Astrocyte of the cerebellum (primary cell): Measurements from ENCODE around the gene BACE2.

Experiments used
- DNase-seq: peaks from one replicate; pipeline ENCODE4 v3.0.0-alpha.2; 2011; ENCODE audit warnings: low read depth
- H3K4me3 ChIP-seq: 2 replicates; pipeline ENCODE4 v1.5.1; 2011; ENCODE audit warnings: mild to moderate bottlenecking, low read depth, low read length, moderate library complexity
- CTCF ChIP-seq: IDR thresholded peaks from 2 replicates; pipeline ENCODE4 v1.5.1; 2012; ENCODE audit warnings: low read length, low read depth, moderate library complexity, mild to moderate bottlenecking; ENCODE audit errors: missing control alignments
- in situ Hi-C: cut with HindIII; loops from 2 replicates; pipeline ENCODE4 v1.10.0; 2017; ENCODE audit warnings: low sequenced_read_pairs

The BACE2 gene

DNA sequence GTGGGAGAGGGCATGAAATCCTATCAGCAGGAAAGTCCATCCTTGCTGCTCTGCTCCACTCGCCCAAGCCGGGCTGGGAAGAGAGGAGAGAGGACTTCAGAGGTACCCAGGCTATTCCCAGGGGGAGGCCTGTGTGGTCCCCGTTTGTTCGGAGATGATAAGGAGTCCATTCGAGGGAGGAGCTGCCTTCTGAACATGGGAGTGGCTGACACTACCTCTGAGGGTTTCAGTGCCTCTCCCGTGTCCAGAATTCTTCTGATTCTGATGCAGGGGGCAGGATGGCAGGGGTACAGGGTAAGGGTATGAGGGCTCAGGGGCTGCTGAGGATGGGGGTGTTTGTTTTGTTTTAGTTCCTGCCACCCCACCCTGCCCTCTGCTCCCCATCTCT, 40.4 kb downstream of the BACE2 start:
- no peak for TF ChIP-seq CTCF
- H3K4me3 ChIP-seq = no peak overlapping the region
- in situ Hi-C loops = no loop called here
- no peak for DNase-seq

GRCh38 chr21:41209016-41209619, 41.2 kb downstream of the BACE2 start:
- TF ChIP-seq CTCF = no peak
- no peak overlapping the region for H3K4me3 ChIP-seq
- no peak for DNase-seq
- in situ Hi-C loops = no loop called here

DNA sequence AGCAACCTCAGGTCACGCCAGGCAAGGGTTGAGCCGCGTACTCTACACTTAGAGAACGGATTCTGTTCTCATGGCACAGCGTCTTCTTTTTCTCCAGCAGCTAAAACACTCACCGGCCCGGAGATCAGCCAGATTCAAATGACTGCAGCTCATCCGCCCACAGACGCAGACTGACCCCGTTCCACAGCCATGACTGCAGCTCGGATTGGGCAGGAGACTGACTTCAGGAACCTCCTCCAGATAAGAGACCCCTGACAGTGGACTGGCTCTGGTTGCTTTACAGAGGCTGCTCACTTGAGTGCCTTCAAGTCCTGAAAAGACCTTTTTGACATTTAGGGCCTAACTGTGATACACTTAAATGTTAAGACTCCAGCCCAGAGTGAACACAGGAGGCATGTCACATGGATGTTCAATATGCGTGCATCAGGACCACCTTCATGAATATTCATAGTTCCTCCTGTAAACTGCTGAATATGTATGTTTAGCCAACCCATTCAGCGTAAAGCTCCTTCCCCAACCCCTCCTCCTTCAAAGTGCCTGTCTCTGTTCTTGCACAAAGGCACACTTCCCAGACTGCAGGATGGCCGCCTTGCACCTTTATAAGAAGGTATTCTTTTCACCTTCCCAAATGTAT, 42.6 kb downstream of the BACE2 start:
- in situ Hi-C loops = no loop called here
- no peak for TF ChIP-seq CTCF
- H3K4me3 ChIP-seq = no peak overlapping the region
- no peak for DNase-seq

- H3K4me3 ChIP-seq = no peak overlapping the region
- no peak for TF ChIP-seq CTCF
- in situ Hi-C loops = no loop called here
- DNase-seq = no peak
Measured at GRCh38 chr21:41211060-41211805, 43.3 kb downstream of the BACE2 start.

GRCh38 chr21:41213021-41213420, 45.1 kb downstream of the BACE2 start:
- DNase-seq = no peak
- no peak for TF ChIP-seq CTCF
- H3K4me3 ChIP-seq = no peak overlapping the region
- in situ Hi-C loops = no loop called here

DNA sequence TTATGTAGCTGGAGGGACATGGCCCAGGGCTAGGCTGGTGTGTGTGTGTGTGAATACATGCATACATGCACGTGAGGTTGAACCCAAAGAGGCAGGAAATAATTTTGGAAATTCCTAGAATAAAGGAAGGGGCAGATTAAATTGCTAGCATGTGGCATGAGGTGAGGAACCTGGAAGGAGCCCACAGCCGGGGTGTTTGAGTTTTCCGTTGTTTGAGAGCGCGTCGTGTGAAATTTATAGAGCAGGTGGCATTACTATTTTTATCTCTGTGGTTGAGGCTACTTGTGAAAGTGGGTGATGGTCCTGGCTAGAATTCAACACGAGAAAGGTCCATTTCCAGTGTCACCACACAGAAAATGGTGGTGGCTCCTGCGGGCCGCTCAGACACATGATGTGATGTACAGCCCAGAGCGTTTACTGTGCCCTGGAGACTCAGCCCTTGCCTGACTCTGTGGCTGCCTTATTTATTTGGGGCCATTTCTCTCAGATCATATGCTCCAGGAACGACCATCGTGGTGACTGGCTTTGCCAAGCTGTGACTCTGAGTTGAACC, 48.0 kb downstream of the BACE2 start:
- in situ Hi-C loops = no loop called here
- no peak for TF ChIP-seq CTCF
- no peak overlapping the region for H3K4me3 ChIP-seq
- no peak for DNase-seq
